DND-41 (cell line): ENCODE data around the gene BCL2L1.

Experiments used
- EZH2 ChIP-seq: IDR thresholded peaks from 3 replicates; pipeline ENCODE4 v1.6.1; 2012; ENCODE audit warnings: borderline replicate concordance, low read depth, mild to moderate bottlenecking, moderate library complexity, low read length, inconsistent platforms; ENCODE audit not compliant: severe bottlenecking
- TF ChIP-seq, protein P1 (sequence below): IDR thresholded peaks from 2 replicates; pipeline ENCODE4 v1.5.1; 2012; ENCODE audit warnings: borderline replicate concordance, low read length, moderate library complexity, mild to moderate bottlenecking; ENCODE audit not compliant: poor library complexity, severe bottlenecking; ENCODE audit errors: extremely low read depth

DNA sequence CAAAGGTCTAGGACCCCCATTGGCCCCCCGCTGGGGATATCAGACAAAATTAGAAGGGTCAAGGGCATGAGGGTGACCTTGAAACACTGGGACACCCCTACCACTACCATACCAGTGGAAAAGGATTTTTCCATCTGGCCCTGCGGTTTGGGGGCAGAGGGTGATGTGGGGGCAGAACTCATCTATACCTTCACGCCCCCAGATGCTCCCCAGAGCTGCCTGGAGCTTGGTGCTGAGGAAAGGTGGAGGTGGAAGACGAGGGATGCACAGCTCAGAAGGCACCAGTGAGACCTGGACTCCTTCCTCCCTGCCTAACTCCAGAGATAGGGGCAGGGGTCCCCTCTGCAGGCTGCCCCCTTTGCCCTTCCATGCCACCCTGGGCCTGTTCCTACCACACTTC lies 83.9 kb downstream of the BCL2L1 start:
- TF ChIP-seq, protein P1, sequence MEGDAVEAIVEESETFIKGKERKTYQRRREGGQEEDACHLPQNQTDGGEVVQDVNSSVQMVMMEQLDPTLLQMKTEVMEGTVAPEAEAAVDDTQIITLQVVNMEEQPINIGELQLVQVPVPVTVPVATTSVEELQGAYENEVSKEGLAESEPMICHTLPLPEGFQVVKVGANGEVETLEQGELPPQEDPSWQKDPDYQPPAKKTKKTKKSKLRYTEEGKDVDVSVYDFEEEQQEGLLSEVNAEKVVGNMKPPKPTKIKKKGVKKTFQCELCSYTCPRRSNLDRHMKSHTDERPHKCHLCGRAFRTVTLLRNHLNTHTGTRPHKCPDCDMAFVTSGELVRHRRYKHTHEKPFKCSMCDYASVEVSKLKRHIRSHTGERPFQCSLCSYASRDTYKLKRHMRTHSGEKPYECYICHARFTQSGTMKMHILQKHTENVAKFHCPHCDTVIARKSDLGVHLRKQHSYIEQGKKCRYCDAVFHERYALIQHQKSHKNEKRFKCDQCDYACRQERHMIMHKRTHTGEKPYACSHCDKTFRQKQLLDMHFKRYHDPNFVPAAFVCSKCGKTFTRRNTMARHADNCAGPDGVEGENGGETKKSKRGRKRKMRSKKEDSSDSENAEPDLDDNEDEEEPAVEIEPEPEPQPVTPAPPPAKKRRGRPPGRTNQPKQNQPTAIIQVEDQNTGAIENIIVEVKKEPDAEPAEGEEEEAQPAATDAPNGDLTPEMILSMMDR: no peak
- no peak for TF ChIP-seq EZH2
